Caki2 (cell line): ENCODE data around the gene RHOXF2. TPM values are rescaled to one million over a fixed set of nuclear protein-coding genes. Genes with fewer than 3 reads are reported as not detected.
"Not testable (repeated sequence)": the region's sequence is repeated elsewhere in the genome, so short reads cannot be mapped to it uniquely, and the experiment has no call there.

ENCODE experiments used
- DNase-seq: peaks from one replicate; pipeline ENCODE4 v3.0.0-alpha.2; 2015; ENCODE audit warnings: low read depth
- in situ Hi-C: cut with HindIII; loops from 2 replicates; pipeline ENCODE4 v1.10.0; 2016; ENCODE audit warnings: low sequenced_read_pairs, low pct_unique_long_range_greater_than_20kb, mixed read lengths
- total RNA-seq: library from RNA; depleted of rRNA; stranded (reverse); fragments of >200 nt; shearing (Covaris generic); gene quantifications from 2 replicates; pipeline ENCODE4 v1.2.3, GENCODE V29; 2014; ENCODE audit warnings: low replicate concordance; rRNA removed

Gene RHOXF2, protein sequence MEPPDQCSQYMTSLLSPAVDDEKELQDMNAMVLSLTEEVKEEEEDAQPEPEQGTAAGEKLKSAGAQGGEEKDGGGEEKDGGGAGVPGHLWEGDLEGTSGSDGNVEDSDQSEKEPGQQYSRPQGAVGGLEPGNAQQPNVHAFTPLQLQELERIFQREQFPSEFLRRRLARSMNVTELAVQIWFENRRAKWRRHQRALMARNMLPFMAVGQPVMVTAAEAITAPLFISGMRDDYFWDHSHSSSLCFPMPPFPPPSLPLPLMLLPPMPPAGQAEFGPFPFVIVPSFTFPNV
- not detected in 2 replicates for total RNA-seq

DNA sequence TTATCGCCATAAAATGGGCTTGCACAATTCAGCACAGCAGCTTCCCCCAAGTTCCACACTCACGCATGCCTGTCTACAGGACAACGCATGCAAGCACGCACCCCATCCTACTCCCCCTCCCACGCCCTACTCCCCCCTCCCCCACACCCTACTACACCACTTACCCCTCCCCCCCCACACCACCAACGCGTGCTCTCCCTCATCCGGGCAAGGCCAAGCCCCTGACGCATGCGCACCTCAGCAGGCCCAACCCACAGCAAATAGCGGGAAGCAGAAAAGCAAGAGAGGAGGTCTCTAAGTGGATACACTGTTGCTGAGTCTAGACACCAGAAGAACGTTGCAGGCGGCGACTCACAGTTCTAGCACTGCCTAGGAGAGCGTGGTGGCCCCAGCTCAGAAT is at the start of gene RHOXF2:
Gene RHOXF2, plus strand, starts transcription at position 301 of the 400 bp plus-strand sequence. CDS start 138 bp downstream, outside the sequence.
- in situ Hi-C loops, DNase-seq: not testable (repeated sequence)

GRCh38 chrX:120109378-120109777 is 49.0 kb upstream of the RHOXF2 start:
- in situ Hi-C loops, result no loop called here
- no peak for DNase-seq

DNA sequence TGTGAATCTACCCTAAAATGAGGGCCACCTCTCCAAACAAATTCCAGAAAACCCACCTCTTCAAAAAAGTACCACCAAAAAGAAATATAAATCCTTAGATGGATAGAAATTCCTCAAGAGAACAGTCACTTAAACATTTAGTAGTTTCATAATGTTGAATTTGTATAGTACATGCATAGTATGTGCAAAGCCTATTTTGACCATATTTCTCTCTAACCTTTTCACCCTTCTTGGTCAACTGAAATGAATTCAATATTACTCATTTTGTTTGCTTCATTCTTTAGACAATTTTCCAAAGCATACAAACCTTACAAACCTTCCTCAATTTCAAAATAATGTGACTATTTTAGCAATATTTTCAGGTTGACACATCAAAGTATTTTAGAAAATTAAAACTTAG is 46.8 kb upstream of the RHOXF2 start:
- in situ Hi-C loops, result no loop called here
- DNase-seq, result no peak

- no peak for DNase-seq
- in situ Hi-C loops, result no loop called here
Observed at GRCh38 chrX:120115438-120115963, 42.9 kb upstream of the RHOXF2 start, which contains the start of gene RHOXF1. RHOXF1 (minus strand) TSS chrX:120115913; CDS start chrX:120115862, 51 bp downstream.

DNA sequence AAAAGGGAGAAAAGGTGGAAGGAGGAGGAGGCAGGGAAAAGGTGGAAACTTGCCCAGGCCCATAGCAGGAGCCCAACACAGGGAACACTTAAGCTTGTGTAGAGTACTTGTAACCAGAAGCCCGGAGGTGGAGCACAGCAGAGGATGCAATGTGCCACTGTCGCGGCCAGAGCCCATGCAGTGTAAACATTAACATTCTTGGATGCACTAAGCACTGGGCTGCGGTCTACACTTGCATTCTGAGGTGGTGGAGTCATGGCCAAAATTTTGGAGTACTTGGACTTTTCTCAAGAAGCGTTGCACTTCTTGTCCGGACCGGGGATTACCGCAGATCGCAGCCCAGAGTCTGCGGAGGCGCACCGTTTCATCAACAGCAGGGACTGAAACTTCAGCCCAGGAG is 38.2 kb upstream of the RHOXF2 start:
- in situ Hi-C loops, result no loop called here
- no peak for DNase-seq

- DNase-seq, result no peak
Observed at GRCh38 chrX:120125444-120125843, 33.0 kb upstream of the RHOXF2 start.

DNA sequence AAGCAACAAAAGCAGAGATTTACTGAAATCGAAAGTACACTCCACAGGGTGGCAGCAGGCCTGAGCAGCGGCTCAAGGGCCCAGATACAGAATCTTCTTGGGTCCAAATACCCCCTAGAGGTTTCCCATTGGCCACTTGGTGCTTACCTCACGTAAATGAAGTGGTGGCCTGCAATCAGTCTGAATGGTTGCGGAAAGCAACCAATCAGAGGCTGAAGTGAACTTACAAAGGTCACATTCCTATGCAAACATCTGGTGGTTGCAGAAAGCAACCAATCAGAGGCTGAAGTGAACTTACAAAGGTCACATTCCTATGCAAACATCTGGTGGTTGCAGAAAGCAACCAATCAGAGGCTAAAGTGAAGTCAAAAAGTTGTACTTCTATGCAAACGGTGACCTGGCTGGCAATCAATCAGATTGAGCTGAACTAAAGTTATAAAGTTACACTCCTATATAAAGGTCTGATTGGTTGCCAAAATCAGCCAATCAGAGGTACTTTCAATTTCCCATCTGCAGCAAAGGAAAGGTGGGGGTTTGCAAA is 30.0 kb upstream of the RHOXF2 start:
- DNase-seq, in situ Hi-C loops: not testable (repeated sequence)

More at GRCh38 chrX:120125444-120125843, 33.0 kb upstream of the RHOXF2 start:
- in situ Hi-C loops, result no loop called here

- in situ Hi-C loops, result no loop called here
- no peak for DNase-seq
Observed at GRCh38 chrX:120136128-120136527, 22.3 kb upstream of the RHOXF2 start.

DNA sequence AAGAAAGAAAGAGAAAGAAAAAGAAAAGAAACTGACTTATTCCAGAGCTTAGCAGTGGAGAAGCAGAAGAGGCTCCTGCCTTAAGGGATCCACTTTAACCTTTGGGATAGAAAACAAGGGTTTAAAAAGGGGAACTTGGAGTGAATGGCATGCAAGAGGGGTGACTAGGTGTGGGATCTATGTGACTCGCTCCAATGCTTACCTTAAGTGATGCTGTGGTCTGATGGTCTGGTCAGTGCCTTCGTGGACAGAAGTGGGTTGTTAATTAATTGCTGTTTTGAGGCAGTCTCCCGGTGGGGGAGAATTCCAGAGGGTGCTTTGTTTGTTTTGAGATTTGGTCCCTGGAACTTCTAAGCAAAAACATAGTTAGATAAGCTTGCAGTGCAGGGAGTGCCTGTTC is 21.6 kb upstream of the RHOXF2 start:
- in situ Hi-C loops, result no loop called here
- peak; percentile 0 for DNase-seq

DNA sequence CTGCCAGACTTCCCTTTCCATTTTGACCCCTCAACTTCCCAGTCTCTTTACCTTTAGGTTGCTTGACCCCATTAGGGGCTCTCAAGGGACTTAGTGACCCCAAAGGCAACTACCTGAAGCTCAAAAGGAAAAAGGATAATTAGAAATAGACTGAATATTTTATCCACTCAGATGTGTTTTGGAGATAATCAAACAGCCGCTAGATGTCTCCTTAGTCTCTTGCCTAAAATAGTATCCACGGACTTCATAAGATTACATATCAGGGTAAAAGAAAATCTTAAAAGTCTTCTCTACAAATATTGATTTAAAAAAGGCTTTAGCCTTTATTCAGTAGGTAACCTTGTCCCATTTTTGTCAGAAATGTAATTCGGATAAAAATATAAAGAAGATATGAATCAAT is 21.0 kb upstream of the RHOXF2 start:
- in situ Hi-C loops, result no loop called here
- no peak for DNase-seq

DNA sequence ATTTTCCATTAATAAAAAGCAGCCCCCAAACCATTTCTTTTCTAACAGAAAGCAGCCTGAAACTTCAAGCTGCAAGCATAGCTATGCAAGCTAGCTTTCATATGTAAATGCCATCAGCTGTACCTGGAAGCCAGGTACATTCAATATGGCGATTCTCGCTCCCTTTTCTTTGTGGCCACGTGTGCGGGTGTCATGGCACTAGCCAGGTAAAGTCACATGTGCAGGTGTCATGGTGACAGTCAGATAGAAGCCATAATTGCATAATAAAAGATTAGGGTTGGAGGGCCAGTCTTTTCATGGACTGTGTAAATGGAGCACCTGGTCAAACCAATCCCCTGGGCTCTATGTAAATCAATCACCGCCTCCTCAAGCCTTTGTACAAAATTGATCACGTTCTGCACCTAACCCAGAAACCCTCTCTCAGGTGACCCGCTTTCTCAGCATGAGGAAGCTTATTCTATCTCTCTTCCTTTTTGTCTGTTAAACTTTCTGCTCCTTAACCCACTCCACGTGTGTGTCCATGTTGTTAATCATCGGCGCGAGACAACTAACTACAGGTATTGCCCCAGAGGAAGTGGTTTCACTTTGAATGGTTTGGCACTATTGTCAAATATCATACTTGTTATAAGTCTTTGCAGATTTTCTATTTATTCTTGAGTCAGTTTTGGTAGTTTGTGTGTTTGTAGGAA is 18.0 kb upstream of the RHOXF2 start:
- no peak for DNase-seq

GRCh38 chrX:120144178-120144844 is 14.1 kb upstream of the RHOXF2 start:
- no peak for DNase-seq
- in situ Hi-C loops, result no loop called here

More for the DNA sequence above, 18.0 kb upstream of the RHOXF2 start:
- in situ Hi-C loops, result no loop called here

DNA sequence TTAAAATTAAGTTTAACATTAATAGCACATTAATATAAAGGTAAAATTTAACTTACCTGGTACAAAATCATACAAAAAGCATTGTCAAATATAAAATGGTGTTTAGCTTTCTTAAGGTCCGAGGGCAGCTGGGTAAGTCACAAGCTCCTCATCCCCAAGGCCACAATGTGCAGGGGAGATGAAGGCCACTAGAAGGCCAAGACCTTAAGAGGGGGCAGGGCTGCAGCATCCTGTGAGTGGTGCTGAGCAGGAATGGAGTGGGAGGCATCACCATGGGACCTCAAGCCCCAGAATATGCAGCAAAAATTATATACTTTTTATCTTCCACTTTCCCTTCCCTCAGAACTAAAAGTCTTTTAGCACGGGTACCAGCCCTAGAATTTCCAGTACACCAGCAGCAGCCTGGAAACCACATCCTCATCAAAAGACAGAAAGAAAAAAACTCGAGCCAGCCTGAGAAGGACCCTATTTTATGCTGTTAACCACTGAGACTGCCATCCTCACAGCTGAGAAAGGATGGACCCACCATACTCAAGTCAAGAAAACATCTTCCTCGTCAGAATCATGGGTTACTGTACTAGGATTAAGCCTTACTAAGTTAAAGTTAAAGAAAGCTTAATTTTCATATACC is 13.0 kb upstream of the RHOXF2 start:
- in situ Hi-C loops, result no loop called here
- DNase-seq, result no peak

- DNase-seq, in situ Hi-C loops: not testable (repeated sequence)
Observed at GRCh38 chrX:120146323-120146722, 12.1 kb upstream of the RHOXF2 start.

- DNase-seq, result no peak
- in situ Hi-C loops, result no loop called here
Observed at GRCh38 chrX:120147537-120147936, 10.9 kb upstream of the RHOXF2 start.

DNA sequence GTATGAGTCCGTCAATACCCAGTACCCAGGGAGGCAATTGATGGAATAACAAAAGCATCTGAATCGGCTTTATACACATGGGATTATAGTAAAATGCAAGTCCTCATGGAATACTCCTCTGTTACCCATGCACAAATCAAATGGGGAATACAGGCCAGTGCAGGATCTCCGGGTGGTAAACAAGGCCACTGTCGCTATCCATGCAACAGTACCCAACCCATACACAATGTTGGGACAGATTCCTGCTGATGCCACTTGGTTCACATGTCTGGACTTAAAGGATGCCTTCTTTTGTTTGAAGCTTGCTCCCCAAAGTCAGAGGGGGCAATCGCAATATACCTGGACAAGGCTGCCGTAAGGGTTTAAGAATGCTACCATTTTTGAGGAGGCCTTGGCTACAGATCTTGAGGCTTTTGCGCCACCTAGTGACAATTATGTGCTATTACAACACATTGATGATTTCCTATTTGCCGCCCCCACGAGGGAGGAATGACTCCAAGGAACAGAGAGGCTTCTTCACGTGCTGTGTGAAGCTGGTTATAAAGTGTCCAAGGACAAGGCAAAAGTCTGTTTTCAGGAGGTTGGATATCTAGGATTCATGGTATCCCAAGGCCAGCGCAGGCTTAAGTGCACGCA is 8.2 kb upstream of the RHOXF2 start:
- in situ Hi-C loops, DNase-seq: not testable (repeated sequence)

DNA sequence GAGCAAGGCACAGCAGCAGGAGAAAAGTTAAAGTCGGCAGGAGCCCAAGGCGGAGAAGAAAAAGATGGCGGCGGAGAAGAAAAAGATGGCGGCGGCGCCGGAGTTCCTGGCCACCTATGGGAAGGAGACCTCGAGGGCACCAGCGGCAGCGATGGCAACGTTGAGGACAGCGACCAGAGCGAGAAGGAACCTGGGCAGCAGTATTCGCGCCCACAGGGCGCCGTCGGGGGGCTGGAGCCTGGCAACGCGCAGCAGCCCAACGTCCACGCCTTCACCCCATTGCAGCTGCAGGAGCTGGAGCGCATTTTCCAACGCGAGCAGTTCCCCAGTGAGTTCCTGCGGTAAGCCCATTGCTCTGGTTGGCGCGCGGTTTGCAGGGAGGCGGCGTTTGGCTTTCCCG is 673 bp downstream of the RHOXF2 start:
- DNase-seq, in situ Hi-C loops: not testable (repeated sequence)

GRCh38 chrX:120193254-120193653 is 34.8 kb downstream of the RHOXF2 start:
- DNase-seq, in situ Hi-C loops: not testable (repeated sequence)
